SHP77 treated with DMSO at 0.1 percent for 48 hours (cell line): ENCODE measurements around the gene DCUN1D3.
"Not testable (repeated sequence)": the region's sequence is repeated elsewhere in the genome, so short reads cannot be mapped to it uniquely, and the experiment has no call there.

Experiments
- DNase-seq: peaks from one replicate; lab custom pipeline; 2025; lab: John Stamatoyannopoulos, UW

The DCUN1D3 gene

GRCh38 chr16:20862162-20862960, 37.8 kb downstream of the DCUN1D3 start:
- no peak for DNase-seq

DNA sequence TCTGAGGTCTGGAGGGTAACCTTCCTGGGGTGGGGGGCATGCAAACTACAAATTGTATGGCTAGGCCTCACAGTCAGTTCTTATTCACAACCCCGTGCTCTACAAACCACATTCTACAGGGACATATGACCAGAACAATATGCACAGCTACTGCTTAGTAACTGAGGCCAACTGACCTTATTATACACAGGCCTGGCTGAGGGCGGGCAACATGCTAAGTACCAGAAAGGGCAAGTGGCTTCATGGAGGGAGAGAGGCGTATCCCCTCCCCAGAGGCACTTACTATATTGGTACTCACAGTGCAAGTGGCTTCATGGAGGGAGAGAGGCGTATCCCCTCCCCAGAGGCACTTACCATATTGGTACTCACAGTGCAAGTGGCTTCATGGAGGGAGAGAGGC, 39.2 kb downstream of the DCUN1D3 start:
- DNase-seq = not testable (repeated sequence)

DNA sequence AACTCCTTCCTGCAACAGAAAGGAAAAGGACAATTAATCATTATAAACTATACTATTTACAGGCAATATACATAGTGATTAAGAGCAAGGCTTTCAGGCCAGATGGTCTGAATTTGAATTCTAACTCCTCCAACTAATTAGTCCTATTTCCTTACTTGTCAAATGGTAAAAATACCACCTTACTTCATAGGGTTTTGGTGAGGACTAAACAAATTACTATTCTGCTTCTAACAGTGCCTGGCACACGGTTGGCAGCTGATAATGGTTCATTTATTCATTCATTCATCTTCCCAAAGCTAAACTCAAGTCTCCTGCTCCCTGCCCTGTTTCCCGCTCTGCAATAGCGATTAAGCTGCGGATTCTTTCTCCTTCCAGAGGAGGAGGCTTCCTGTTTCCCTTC, 39.8 kb downstream of the DCUN1D3 start:
- DNase-seq = no peak

GRCh38 chr16:20859699-20860098, 40.5 kb downstream of the DCUN1D3 start:
- DNase-seq = no peak

GRCh38 chr16:20859229-20859628, 40.9 kb downstream of the DCUN1D3 start:
- no peak for DNase-seq

DNA sequence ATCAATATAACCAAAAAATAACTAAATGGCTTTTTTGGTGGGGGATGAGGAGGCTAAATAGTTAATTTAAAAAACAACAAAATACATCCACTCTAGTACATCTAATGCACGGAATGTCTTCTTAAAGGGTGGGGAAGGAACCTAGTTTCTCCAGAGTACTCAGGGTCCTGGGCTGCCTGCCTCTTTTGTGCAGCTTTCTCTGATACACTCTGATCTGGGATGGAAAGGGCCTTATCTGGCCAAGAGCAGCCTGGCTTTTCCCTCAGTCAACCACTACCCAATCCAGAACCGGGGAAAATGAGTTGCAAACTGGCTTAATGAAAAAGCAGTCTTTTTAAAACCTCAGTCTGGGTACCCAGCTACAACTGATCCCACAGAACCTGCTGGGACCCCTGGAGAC, 42.9 kb downstream of the DCUN1D3 start:
- no peak for DNase-seq

DNA sequence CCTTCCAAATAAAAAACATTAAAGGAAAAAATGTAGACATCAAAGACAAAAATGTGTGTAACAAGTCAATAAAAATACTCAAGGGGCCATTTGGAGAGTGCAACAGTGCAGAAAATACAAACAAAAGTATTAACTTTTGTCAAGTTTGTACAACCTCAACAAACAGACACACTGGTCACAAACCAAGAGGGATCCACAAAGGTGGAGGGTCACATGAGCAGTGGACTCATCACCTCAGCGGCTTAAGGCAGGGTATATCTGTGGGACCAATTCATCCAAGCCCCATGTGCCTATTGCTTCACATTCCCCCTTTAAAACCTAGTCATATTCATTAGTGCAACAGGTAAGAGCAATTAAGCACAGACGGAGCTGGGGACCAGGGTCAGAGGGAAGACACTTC, 45.2 kb downstream of the DCUN1D3 start:
- no peak for DNase-seq

DNA sequence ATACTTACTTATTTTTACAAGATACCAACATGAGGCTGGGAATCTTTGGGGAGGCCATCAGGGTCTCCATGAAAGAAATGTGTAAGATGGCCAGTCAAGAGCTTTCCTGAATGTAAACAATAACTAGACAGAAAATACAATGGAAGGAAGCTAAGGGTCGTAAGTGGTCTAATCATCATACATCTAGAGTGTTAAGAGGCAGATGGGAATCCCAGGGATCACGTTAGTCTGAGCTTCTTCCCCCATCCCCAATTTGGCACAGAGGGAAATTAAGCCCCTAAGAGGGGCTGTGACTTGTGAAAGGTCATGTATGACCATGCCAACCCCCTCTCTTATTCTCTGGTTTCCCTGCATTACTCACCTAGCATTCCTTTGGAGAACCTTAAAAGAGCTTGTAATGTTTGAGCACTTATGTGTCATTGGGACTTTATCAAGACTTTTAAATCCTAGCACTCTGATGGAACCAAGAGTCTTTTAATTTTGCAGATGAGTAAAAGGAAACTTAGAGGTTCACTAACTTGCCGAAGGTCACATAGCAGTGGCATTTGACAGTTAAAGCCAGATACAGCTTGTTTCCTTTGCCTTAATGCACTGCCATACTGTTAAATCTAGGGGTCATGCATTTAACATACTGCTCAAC, 46.1 kb downstream of the DCUN1D3 start:
- DNase-seq = no peak

GRCh38 chr16:20853143-20853542, 47.0 kb downstream of the DCUN1D3 start:
- DNase-seq = no peak

- no peak for DNase-seq
Observed at GRCh38 chr16:20851601-20852000, 48.6 kb downstream of the DCUN1D3 start.

GRCh38 chr16:20850981-20851380, 49.2 kb downstream of the DCUN1D3 start:
- no peak for DNase-seq

- DNase-seq = no peak
Observed at GRCh38 chr16:20849589-20850390, 50.4 kb downstream of the DCUN1D3 start.

DNA sequence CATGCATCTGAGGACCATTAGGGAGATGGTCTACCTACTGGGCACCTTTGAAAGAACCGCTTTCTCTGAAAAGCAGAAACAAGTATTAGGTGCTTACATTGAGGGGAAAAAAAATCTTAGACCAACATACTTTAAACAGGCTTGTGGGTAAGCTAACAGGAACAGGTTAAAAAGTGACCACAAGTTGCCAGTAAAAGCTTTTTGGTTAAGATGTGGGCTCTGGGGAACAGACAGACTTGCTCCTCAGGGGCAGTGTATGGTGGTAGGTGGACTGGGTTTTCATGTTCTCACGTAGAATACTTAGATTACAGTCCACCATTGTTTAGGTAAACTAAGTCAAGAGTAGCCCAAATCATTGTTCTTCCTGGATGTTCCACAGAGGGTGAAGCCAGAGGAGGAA, 52.6 kb downstream of the DCUN1D3 start:
- DNase-seq = no peak

DNA sequence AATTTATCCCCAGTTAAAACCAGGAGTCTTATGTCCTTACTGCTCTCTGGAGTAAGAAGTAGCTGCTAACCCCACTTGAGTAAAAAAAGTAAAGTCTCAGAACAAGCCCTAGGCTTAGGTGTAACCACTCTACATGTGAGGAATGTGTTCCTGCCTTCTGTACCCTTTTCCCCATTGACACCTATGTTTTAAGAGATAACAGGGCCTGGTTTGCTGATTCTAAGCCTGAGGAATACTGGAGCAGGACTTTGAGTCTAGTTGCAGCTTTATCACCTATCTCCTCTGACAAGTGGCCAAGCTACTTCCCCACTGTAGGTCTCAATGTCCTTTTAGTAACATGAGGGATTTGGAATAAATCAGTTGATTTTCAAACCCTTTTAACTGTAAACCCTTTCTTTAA, 53.6 kb downstream of the DCUN1D3 start:
- DNase-seq = no peak

GRCh38 chr16:20846030-20846429, 54.1 kb downstream of the DCUN1D3 start:
- no peak for DNase-seq

GRCh38 chr16:20844588-20844987, 55.6 kb downstream of the DCUN1D3 start:
- DNase-seq = no peak

DNA sequence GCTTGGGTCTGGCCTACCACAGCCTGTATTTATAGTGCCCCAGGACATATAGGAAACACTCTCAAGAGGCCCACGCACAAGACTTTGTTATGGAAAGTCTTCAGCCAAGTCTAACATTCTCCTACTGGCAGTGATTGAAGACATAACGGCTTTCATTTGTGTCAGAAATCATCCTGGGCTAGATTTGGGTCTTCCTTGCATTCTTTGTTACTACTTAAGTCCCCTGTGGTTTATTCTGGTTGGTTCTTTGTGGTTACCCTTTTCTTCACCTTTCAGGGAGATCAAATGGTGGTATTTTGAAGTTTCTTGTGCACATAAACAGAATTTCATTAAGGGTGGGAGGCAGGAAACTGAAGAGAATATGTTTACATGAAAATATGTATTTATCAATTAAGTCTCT, 56.1 kb downstream of the DCUN1D3 start:
- no peak for DNase-seq

- no peak for DNase-seq
Observed at GRCh38 chr16:20839504-20839903, 60.7 kb downstream of the DCUN1D3 start.

- DNase-seq = no peak
Observed at GRCh38 chr16:20838240-20838639, 61.9 kb downstream of the DCUN1D3 start.

DNA sequence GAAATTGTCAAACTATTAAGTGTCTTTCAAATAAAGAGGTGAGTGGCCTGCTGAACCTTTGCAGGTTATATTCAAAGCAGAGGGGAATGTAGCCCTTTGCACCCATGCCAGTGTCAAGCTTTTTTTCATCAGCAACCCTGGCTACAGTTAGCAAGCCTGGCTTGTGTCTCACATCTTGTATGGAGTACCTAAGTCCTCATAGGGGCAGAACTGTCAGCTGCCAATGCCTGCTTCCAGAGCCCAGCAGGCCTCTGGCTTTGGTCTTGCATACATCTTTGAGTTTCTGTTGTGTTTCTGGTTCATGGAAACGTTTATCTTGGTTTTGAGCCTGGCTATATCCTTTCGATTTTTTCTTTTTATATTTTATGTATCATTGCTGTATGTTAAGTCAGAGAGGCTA, 67.1 kb downstream of the DCUN1D3 start:
- no peak for DNase-seq

DNA sequence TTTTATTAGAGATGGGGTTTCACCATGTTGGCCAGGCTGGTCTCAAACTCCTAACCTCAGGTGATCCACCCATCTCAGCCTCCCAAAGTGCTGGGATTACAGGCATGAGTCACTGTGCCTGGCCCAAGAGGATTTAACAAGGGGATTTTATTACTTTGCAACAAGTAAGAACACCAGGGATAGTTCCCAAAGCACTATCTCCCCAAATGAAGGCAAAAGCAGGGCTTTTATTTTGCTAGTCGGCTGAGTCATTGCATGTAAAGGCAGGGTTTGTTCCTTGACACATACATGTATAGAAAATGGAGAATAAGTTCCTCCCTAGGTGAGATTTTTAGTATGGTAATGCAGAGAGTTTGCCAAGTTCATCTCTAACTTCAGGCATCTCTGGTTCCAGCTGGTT, 69.8 kb downstream of the DCUN1D3 start:
- DNase-seq = no peak

GRCh38 chr16:20829536-20829935, 70.6 kb downstream of the DCUN1D3 start:
- no peak for DNase-seq

GRCh38 chr16:20826039-20826566, 74.1 kb downstream of the DCUN1D3 start:
- DNase-seq = no peak
